Ishikawa (cell line): ENCODE data around the gene GRK5.

Source experiments
- CEBPB ChIP-seq: IDR thresholded peaks from 2 replicates; pipeline ENCODE4 v1.6.1; 2012
- CREB1 ChIP-seq: IDR thresholded peaks from 2 replicates; pipeline ENCODE4 v1.6.1; 2012; ENCODE audit warnings: low read depth
- EGR1 ChIP-seq: IDR thresholded peaks from 2 replicates; pipeline ENCODE4 v1.6.1; 2012
- EP300 ChIP-seq: IDR thresholded peaks from 2 replicates; pipeline ENCODE4 v1.6.1; 2012; ENCODE audit warnings: borderline replicate concordance
- FOXM1 ChIP-seq: IDR thresholded peaks from 2 replicates; pipeline ENCODE4 v1.6.1; 2012; ENCODE audit warnings: low read depth, borderline replicate concordance
- NFIC ChIP-seq: IDR thresholded peaks from 2 replicates; pipeline ENCODE4 v1.6.1; 2012
- RAD21 ChIP-seq: IDR thresholded peaks from 2 replicates; pipeline ENCODE4 v1.6.1; 2012; ENCODE audit warnings: low read depth
- TAF1 ChIP-seq: IDR thresholded peaks from 2 replicates; pipeline ENCODE4 v1.6.1; 2012; ENCODE audit warnings: low read depth, mild to moderate bottlenecking
- TCF12 ChIP-seq: IDR thresholded peaks from 2 replicates; pipeline ENCODE4 v1.6.1; 2012; ENCODE audit warnings: low read depth
- TEAD4 ChIP-seq: IDR thresholded peaks from 2 replicates; pipeline ENCODE4 v1.6.1; 2012
- YY1 ChIP-seq: IDR thresholded peaks from 2 replicates; pipeline ENCODE4 v1.6.1; 2012; ENCODE audit warnings: low read depth
- ZBTB7A ChIP-seq: IDR thresholded peaks from 2 replicates; pipeline ENCODE4 v1.6.1; 2012; ENCODE audit warnings: low read depth
- TF ChIP-seq, protein P1 (sequence below): IDR thresholded peaks from 2 replicates; pipeline ENCODE4 v1.6.1; 2012
- TF ChIP-seq, protein P2 (sequence below): IDR thresholded peaks from 2 replicates; pipeline ENCODE4 v1.6.1; 2012; ENCODE audit warnings: low read depth, mild to moderate bottlenecking
- TF ChIP-seq, protein P3 (sequence below): IDR thresholded peaks from 2 replicates; pipeline ENCODE4 v1.6.1; 2012

GRK5 gene

DNA sequence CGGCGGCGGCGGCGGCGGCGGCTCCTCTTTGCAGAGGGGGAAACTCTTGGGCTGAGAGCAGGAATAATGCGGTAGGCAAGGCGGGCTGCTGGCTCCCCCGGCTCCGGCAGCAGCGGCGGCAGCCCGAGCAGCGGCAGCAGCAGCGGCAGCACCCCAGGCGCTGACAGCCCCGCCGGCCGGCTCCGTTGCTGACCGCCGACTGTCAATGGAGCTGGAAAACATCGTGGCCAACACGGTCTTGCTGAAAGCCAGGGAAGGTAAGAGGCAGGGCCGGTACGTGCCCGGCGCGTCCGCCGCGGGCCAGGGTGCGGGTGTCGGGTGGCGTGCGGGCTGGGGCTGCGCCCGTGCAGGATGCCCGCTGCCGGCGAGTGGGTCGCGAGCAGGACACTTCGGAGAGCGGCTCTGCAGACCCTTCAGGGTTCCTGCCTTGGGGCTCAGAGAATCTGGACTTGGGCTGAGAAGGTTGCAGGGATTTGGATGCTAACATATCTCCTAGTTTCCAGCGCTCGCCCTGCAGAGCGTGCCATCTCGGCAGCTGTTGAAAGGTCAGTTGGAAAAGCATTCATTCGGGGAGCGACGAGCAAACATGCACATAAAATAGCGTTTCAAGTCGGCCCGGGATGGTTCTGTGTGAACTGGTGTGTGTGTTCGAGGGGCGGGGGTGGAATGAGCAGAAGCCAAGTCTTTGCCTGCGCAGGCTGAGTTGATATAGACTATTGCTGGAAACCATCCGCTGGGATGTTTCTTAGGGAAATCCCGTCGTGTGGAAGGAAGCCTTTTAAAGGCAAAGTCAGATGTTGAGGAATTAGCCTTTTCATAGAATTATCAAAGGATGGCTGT is 562 bp downstream of the GRK5 start:
- no peak for TF ChIP-seq NFIC
- TF ChIP-seq, protein P1, sequence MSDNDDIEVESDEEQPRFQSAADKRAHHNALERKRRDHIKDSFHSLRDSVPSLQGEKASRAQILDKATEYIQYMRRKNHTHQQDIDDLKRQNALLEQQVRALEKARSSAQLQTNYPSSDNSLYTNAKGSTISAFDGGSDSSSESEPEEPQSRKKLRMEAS = no peak
- no peak for TF ChIP-seq CEBPB
- TF ChIP-seq EP300 = no peak
- TF ChIP-seq TAF1 = no peak

DNA sequence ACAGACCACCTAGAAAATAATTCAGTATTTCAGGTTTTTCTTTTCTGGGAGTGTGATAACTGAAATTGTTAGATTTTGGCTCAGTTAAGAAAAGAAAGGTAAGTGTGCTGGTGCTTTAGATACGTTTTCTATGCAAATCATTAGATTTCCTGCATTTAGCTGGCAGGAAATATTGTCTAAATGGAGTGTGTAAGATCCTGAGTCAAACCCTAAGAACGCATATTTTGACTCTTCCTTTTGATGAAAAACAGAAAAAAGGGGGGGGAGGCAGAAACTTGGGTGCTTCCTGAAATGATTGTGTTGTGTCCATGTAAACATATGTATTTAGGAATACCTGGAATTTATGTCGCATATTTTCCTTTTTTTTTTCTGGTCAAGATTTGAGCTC is 1.2 kb downstream of the GRK5 start:
- TF ChIP-seq FOXM1 (no peak), RAD21 (no peak), EGR1 (no peak), ZBTB7A (no peak), NFIC (no peak), TAF1 (no peak), CREB1 (no peak), TEAD4 (no peak), EP300 (no peak)
- TF ChIP-seq, protein P2, sequence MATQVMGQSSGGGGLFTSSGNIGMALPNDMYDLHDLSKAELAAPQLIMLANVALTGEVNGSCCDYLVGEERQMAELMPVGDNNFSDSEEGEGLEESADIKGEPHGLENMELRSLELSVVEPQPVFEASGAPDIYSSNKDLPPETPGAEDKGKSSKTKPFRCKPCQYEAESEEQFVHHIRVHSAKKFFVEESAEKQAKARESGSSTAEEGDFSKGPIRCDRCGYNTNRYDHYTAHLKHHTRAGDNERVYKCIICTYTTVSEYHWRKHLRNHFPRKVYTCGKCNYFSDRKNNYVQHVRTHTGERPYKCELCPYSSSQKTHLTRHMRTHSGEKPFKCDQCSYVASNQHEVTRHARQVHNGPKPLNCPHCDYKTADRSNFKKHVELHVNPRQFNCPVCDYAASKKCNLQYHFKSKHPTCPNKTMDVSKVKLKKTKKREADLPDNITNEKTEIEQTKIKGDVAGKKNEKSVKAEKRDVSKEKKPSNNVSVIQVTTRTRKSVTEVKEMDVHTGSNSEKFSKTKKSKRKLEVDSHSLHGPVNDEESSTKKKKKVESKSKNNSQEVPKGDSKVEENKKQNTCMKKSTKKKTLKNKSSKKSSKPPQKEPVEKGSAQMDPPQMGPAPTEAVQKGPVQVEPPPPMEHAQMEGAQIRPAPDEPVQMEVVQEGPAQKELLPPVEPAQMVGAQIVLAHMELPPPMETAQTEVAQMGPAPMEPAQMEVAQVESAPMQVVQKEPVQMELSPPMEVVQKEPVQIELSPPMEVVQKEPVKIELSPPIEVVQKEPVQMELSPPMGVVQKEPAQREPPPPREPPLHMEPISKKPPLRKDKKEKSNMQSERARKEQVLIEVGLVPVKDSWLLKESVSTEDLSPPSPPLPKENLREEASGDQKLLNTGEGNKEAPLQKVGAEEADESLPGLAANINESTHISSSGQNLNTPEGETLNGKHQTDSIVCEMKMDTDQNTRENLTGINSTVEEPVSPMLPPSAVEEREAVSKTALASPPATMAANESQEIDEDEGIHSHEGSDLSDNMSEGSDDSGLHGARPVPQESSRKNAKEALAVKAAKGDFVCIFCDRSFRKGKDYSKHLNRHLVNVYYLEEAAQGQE = no peak
- TF ChIP-seq, protein P1 = no peak
- TF ChIP-seq, protein P3, sequence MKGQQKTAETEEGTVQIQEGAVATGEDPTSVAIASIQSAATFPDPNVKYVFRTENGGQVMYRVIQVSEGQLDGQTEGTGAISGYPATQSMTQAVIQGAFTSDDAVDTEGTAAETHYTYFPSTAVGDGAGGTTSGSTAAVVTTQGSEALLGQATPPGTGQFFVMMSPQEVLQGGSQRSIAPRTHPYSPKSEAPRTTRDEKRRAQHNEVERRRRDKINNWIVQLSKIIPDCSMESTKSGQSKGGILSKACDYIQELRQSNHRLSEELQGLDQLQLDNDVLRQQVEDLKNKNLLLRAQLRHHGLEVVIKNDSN = no peak

DNA sequence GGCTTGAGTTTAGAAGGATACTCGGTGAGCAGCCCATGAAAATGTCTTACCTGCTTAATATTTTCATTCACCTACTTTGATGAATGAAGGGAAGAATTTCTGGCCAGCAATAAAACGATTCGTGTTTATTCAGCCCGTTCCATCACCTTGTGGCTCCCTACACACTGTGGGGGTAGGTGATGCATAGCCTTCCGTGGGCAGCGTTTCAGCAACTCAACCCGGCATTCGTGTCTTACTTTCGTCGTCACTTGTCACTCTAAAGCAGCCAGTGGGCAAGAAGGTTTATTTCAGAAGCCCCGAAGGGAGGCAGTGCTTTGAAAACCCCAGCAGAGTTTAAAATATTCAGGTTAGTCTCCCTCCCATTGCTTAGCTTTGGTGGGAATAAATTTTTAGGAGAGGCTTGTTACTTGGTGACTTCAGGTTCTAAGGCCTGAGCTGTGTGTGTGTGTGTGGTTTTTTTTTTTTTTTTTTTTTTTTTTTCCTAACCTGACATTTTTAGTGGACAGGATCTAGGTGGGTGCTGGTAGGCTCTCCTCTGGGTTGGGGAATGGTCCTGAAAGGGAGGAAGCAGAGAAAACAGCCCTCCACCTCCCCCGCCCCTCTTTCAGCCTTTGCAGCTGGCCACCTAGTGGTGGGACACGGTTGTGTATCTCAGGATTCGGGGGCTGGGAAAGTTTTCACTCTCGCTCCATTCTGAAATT is 1.8 kb downstream of the GRK5 start:
- TF ChIP-seq ZBTB7A = peak; percentile 78; the same call in 1 of the 2 replicates
- peak; percentile 54 for TF ChIP-seq RAD21
- TF ChIP-seq FOXM1 = no peak

DNA sequence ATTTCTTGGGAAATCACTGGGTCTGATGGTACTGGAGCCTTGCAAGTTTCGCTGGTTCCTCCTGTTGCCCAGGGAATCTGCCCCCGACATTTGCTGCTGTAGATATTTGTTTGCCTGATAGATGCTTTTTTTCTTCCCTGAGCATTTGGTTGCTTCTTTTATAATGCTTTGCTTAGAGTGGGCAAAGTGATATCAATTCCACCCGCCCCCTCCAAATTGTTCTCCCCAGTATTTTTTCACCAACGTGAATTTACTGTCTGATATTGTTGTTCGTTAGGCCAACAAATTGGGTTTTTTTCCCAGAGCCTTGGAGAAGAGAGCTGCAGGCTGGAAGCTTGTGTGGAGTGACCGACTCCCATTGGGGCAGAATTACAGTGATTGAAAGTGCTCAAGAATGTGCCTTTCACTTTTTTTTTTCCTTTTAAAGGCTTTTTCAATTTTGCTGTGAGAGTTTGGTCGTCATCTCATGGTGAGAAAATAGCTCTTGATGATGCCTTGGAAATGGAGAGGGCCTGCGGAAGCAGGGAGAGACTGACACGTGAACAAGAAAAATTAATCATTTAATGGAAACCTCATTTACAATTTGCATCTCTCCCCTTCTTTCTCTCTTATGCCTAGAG is 2.5 kb downstream of the GRK5 start:
- TF ChIP-seq NFIC (no peak), EP300 (no peak), EGR1 (no peak), TAF1 (no peak), FOXM1 (no peak), YY1 (no peak), CREB1 (no peak)
- TF ChIP-seq, protein P3 = no peak
- TF ChIP-seq, protein P1 = no peak

DNA sequence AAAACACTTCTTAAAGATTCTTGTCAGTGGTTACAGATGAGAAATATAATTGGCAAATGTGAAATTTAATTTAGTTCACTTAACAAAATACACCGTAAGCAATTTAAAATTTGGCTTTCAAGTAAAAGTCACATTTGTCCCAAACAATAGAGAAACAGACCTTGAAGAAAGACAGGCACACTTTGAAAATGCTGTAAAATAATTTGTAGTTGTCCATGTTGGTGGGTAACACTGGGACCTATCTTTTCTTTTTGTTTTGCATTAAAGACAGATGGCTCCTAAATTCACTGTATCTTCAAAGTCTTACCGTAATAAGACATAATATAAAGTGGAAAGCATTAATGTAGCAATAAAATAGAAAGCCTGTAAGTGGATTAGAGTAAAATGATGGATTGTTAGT is 3.3 kb downstream of the GRK5 start:
- TF ChIP-seq TEAD4 (no peak), NFIC (no peak)

DNA sequence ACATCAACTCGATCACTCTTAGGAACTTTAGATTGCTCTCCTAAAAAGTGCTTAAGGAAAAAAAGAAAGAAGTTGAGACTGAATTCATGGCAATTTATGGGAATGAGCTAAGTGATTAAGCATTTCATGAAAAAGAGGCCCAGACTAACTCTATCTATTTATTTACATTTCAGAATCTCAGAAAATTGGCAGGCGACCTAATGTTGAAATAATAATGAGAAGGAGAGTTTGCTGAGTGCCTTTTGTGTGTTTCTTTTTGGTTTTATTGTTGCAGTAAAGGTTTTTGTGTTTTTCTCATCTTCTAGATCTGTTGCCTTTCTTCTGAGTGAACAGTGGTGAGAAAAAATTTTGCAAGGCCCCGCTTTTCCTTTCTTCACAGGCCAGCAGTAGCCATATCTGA is 3.8 kb downstream of the GRK5 start:
- TF ChIP-seq NFIC = no peak
- TF ChIP-seq EGR1 = no peak
- TF ChIP-seq TCF12 = no peak
- no peak for TF ChIP-seq TEAD4
- no peak for TF ChIP-seq RAD21
- TF ChIP-seq EP300 = no peak
- TF ChIP-seq CEBPB = no peak
- no peak for TF ChIP-seq FOXM1
- TF ChIP-seq ZBTB7A = no peak
- TF ChIP-seq, protein P2 = no peak
- no peak for TF ChIP-seq TAF1
- TF ChIP-seq YY1 = no peak
- TF ChIP-seq, protein P1 = no peak
- TF ChIP-seq CREB1 = no peak
- TF ChIP-seq, protein P3 = no peak
